Stimulated activated naive CD8-positive, alpha-beta T cell treated with anti-CD3 and anti-CD28 coated beads, Interleukin-15, Interleukin-2, amounts not matched to agents 100 ng/mL and 50 ng/mL, for 24 hours (primary cell): ENCODE data around the gene PRC1.

Experiments
- H3K27ac Mint-ChIP-seq: one replicate; pipeline ENCODE4 v1.8.0; 2021; ENCODE audit warnings: mild to moderate bottlenecking, mixed read lengths
- H3K27me3 Mint-ChIP-seq: one replicate; pipeline ENCODE4 v1.8.0; 2021; ENCODE audit warnings: mixed read lengths
- H3K36me3 Mint-ChIP-seq: one replicate; pipeline ENCODE4 v1.8.0; 2021; ENCODE audit warnings: low read depth, mixed read lengths
- H3K4me1 Mint-ChIP-seq: one replicate; pipeline ENCODE4 v1.8.0; 2021; ENCODE audit warnings: low read depth, mixed read lengths
- H3K4me3 Mint-ChIP-seq: one replicate; pipeline ENCODE4 v1.8.0; 2021; ENCODE audit warnings: mild to moderate bottlenecking, mixed read lengths
- H3K9me3 Mint-ChIP-seq: one replicate; pipeline ENCODE4 v1.8.0; 2021; ENCODE audit warnings: mixed read lengths

The PRC1 gene

GRCh38 chr15:90970274-90970673, 24.1 kb downstream of the PRC1 start:
- no peaks in the 10 kb centered on the region for H3K4me1 Mint-ChIP-seq
- no peaks in the 10 kb centered on the region for H3K9me3 Mint-ChIP-seq
- peaks cover 72% of the 10 kb centered on the region for H3K36me3 Mint-ChIP-seq
- H3K27me3 Mint-ChIP-seq, result no peaks in the 10 kb centered on the region
- H3K4me3 Mint-ChIP-seq, result no peak overlapping the region
- no peak overlapping the region for H3K27ac Mint-ChIP-seq

GRCh38 chr15:90968434-90968833, 25.9 kb downstream of the PRC1 start:
- Mint-ChIP-seq H3K36me3 (peaks cover 67% of the 10 kb centered on the region), H3K27me3 (no peaks in the 10 kb centered on the region), H3K9me3 (no peaks in the 10 kb centered on the region), H3K27ac (no peak overlapping the region), H3K4me1 (no peaks in the 10 kb centered on the region), H3K4me3 (no peak overlapping the region)

- Mint-ChIP-seq H3K27me3 (no peaks in the 10 kb centered on the region), H3K4me3 (no peak overlapping the region), H3K27ac (no peak overlapping the region), H3K4me1 (no peaks in the 10 kb centered on the region), H3K36me3 (peaks cover 76% of the 10 kb centered on the region), H3K9me3 (no peaks in the 10 kb centered on the region)
Observed at GRCh38 chr15:90967206-90967605, 27.1 kb downstream of the PRC1 start.

GRCh38 chr15:90966262-90966661, 28.1 kb downstream of the PRC1 start:
- H3K27ac Mint-ChIP-seq, result no peak overlapping the region

GRCh38 chr15:90962021-90962420, 32.3 kb downstream of the PRC1 start:
- Mint-ChIP-seq H3K27me3 (no peaks in the 10 kb centered on the region), H3K27ac (no peak overlapping the region), H3K36me3 (peaks cover 66% of the 10 kb centered on the region), H3K9me3 (no peaks in the 10 kb centered on the region), H3K4me1 (peaks cover 4% of the 10 kb centered on the region), H3K4me3 (no peak overlapping the region)

More at GRCh38 chr15:90966262-90966661, 28.1 kb downstream of the PRC1 start:
- no peaks in the 10 kb centered on the region for H3K27me3 Mint-ChIP-seq
- H3K4me3 Mint-ChIP-seq, result no peak overlapping the region
- no peaks in the 10 kb centered on the region for H3K4me1 Mint-ChIP-seq
- no peaks in the 10 kb centered on the region for H3K9me3 Mint-ChIP-seq
- peaks cover 86% of the 10 kb centered on the region for H3K36me3 Mint-ChIP-seq

- Mint-ChIP-seq H3K27ac (no peak overlapping the region), H3K4me1 (peaks cover 12% of the 10 kb centered on the region), H3K9me3 (no peaks in the 10 kb centered on the region), H3K36me3 (peaks cover 55% of the 10 kb centered on the region), H3K4me3 (no peak overlapping the region), H3K27me3 (no peaks in the 10 kb centered on the region)
Observed at GRCh38 chr15:90960298-90961091, 33.8 kb downstream of the PRC1 start.

- H3K27me3 Mint-ChIP-seq, result no peaks in the 10 kb centered on the region
- no peaks in the 10 kb centered on the region for H3K9me3 Mint-ChIP-seq
- H3K27ac Mint-ChIP-seq, result no peak overlapping the region
- no peak overlapping the region for H3K4me3 Mint-ChIP-seq
- peaks cover 12% of the 10 kb centered on the region for H3K4me1 Mint-ChIP-seq
- H3K36me3 Mint-ChIP-seq, result peaks cover 50% of the 10 kb centered on the region
Observed at GRCh38 chr15:90959894-90960293, 34.4 kb downstream of the PRC1 start.

GRCh38 chr15:90959028-90959595, 35.2 kb downstream of the PRC1 start:
- peaks cover 46% of the 10 kb centered on the region for H3K36me3 Mint-ChIP-seq
- H3K4me3 Mint-ChIP-seq, result no peak overlapping the region
- H3K27ac Mint-ChIP-seq, result no peak overlapping the region
- H3K4me1 Mint-ChIP-seq, result peaks cover 12% of the 10 kb centered on the region
- no peaks in the 10 kb centered on the region for H3K27me3 Mint-ChIP-seq
- no peaks in the 10 kb centered on the region for H3K9me3 Mint-ChIP-seq

GRCh38 chr15:90957791-90958190, 36.5 kb downstream of the PRC1 start:
- Mint-ChIP-seq H3K27me3 (no peaks in the 10 kb centered on the region), H3K9me3 (no peaks in the 10 kb centered on the region), H3K4me1 (peaks cover 12% of the 10 kb centered on the region), H3K27ac (peak overlapping the region; percentile 47), H3K36me3 (peaks cover 46% of the 10 kb centered on the region), H3K4me3 (peak overlapping the region; percentile 57)

GRCh38 chr15:90957031-90957790, 37.1 kb downstream of the PRC1 start:
- H3K4me3 Mint-ChIP-seq, result peak overlapping the region; percentile 57
- H3K4me1 Mint-ChIP-seq, result peaks cover 12% of the 10 kb centered on the region
- peak overlapping the region; percentile 47 for H3K27ac Mint-ChIP-seq
- no peaks in the 10 kb centered on the region for H3K27me3 Mint-ChIP-seq
- no peaks in the 10 kb centered on the region for H3K9me3 Mint-ChIP-seq
- H3K36me3 Mint-ChIP-seq, result peaks cover 46% of the 10 kb centered on the region

- peaks cover 46% of the 10 kb centered on the region for H3K36me3 Mint-ChIP-seq
- peak overlapping the region; percentile 88 for H3K4me3 Mint-ChIP-seq
- H3K9me3 Mint-ChIP-seq, result no peaks in the 10 kb centered on the region
- peaks cover 12% of the 10 kb centered on the region for H3K4me1 Mint-ChIP-seq
- H3K27ac Mint-ChIP-seq, result peak overlapping the region; percentile 68
- H3K27me3 Mint-ChIP-seq, result no peaks in the 10 kb centered on the region
Observed at GRCh38 chr15:90956274-90957030, 37.9 kb downstream of the PRC1 start.

GRCh38 chr15:90955624-90956273, 38.6 kb downstream of the PRC1 start:
- no peaks in the 10 kb centered on the region for H3K9me3 Mint-ChIP-seq
- peaks cover 42% of the 10 kb centered on the region for H3K36me3 Mint-ChIP-seq
- H3K27ac Mint-ChIP-seq, result peak overlapping the region; percentile 92
- H3K4me1 Mint-ChIP-seq, result peaks cover 12% of the 10 kb centered on the region
- peak overlapping the region; percentile 88 for H3K4me3 Mint-ChIP-seq
- H3K27me3 Mint-ChIP-seq, result no peaks in the 10 kb centered on the region

- no peaks in the 10 kb centered on the region for H3K27me3 Mint-ChIP-seq
- H3K9me3 Mint-ChIP-seq, result no peaks in the 10 kb centered on the region
- peaks cover 41% of the 10 kb centered on the region for H3K36me3 Mint-ChIP-seq
- peaks cover 12% of the 10 kb centered on the region for H3K4me1 Mint-ChIP-seq
- peak within 1 kb of the TSS; percentile 92 for H3K27ac Mint-ChIP-seq
- H3K4me3 Mint-ChIP-seq, result peak within 1 kb of the TSS; percentile 88
Observed at GRCh38 chr15:90954712-90955623, 39.4 kb downstream of the PRC1 start, which contains the start of gene RCCD1. Gene RCCD1 (plus strand): TSS chr15:90954884. CDS start chr15:90956735, 1,851 bp downstream.
